Measurements from ENCODE around the gene HCN2. TPM values are rescaled to one million over a fixed set of nuclear protein-coding genes. Genes with fewer than 3 reads are reported as not detected.

HCN2 gene
- polyA plus RNA-seq, 3 donors: 0.09 to 0.29 (median 0.22) TPM

- 74 to 90% (median 82%) methylated on average over 16 to 22 of the region's 22 CpGs for WGBS, 3 donors
- no peak overlapping the region for H3K27ac ChIP-seq (ENCODE audit: low read depth, low read length)
Observed at GRCh38 chr19:567296-567900, 22.3 kb upstream of the HCN2 start.

- H3K27ac ChIP-seq (ENCODE audit: low read depth, low read length): no peak overlapping the region
- 60 to 76% (median 63%) methylated on average over 18 of the region's 25 CpGs for WGBS, 3 donors
Observed at GRCh38 chr19:570251-570686, 19.4 kb upstream of the HCN2 start.

DNA sequence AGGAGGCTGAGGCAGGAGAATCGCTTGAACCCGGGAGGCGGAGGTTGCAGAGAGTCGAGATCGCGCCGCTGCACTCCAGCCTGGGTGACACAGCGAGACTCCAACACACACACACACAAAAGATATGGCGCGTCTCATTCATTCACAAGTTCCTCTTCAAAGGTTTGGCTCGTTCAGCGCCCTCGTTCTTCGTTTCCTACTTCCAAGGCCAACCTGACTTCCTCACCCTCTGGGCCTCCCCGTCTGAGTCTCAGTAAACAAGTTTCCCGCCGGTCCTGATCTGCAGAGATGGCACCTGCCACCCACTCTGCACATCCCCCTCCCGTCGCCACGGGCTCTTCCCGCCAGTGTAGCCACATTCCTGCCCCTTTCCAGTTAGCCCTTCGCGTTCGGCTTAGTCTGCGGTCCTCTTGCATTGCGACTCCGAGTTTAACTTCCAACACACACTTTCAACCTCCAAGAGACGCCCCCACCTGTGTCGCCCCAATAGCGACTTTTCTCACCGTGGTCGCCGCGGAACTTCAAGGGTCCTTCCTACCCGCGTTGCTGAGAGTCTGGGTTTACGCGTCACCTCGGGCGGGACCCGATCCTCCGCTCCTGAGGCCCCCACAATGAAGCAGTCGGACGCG is 18.6 kb upstream of the HCN2 start:
- WGBS, 3 donors: 2 to 4% (median 3%) methylated on average over 43 to 45 of the region's 45 CpGs
- H3K27ac ChIP-seq (ENCODE audit: low read depth, low read length): no peak overlapping the region

- 1 to 2% (median 1%) methylated on average over 14 of the region's 14 CpGs for WGBS, 3 donors
- no peak overlapping the region for H3K27ac ChIP-seq (ENCODE audit: low read depth, low read length)
Observed at GRCh38 chr19:571566-571974, 18.1 kb upstream of the HCN2 start.

DNA sequence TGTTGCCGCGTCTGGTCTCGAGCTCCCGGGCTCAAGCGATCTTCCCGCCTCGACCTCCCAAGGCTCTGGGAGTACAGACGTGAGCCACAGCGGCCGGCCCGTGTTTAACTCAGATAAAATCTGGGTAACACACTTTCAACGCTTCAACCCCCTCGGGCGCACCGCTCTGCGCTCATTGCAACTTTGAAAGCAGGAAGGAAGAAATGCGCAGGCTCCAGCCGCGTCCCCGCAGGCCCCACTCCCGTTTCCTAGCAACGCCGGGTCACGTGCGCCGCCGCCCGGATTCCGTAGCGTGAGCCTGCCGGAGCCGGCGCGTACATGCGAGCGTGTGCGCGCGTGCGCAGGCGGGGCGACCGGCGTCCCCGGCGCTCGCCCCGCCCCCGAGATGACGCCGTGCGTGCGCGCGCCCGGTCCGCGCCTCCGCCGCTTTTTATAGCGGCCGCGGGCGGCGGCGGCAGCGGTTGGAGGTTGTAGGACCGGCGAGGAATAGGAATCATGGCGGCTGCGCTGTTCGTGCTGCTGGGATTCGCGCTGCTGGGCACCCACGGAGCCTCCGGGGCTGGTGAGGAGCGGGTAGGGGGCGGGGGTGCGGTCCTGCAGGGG is 17.4 kb upstream of the HCN2 start, which contains the start of gene BSG:
BSG (plus strand) TSS at position 457 of the 603 bp plus-strand sequence; CDS start at position 496, 39 bp downstream.
- 0% methylated on average over 70 to 79 of the region's 79 CpGs for WGBS, 3 donors
- H3K27ac ChIP-seq (ENCODE audit: low read depth, low read length): no peak within 1 kb of the TSS

DNA sequence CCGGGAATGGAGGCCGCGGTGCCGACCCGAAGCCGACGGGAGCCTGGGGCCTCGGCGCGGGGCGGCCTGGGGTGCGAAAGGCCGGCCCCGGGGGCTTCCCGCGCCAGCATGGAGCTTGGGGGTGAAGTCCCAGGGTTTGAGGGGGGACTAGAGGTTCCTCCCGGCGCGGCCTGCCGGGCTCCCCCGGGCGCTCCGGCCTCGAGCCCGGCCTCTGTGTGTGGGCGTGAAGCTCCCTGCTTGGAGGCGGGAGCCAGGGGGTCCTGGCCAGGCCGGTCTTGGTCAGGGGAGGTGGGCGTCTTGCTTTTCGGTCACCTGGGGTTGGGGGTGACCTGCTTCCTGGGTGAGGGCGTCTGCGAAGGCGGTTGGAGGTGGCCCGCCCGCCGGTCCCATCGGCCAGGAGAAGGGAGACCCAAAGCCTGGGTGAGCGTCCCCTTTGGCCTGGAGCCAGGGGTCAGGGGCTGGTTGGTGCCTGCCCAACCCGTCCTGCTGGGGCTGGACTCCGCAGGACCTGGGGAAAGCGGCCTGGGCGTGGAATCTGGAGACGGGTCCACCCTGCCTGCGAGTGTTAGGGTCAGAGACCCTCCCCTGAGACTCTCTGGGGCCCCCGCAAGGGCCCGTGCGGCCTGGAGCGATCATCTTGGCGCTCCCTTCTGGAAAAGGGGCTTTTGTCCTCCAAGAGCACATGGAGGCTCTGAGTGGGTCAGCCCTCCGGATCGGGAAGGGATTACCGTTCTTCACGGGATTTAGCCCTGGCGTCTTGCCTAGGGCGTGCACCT is 16.8 kb upstream of the HCN2 start:
- no peak overlapping the region for H3K27ac ChIP-seq (ENCODE audit: low read depth, low read length)
- 0 to 1% (median 0%) methylated on average over 51 to 55 of the region's 55 CpGs for WGBS, 3 donors

GRCh38 chr19:573519-573825 is 16.2 kb upstream of the HCN2 start:
- no peak overlapping the region for H3K27ac ChIP-seq (ENCODE audit: low read depth, low read length)
- WGBS, 3 donors: 3 to 4% (median 3%) methylated on average over 15 of the region's 15 CpGs

DNA sequence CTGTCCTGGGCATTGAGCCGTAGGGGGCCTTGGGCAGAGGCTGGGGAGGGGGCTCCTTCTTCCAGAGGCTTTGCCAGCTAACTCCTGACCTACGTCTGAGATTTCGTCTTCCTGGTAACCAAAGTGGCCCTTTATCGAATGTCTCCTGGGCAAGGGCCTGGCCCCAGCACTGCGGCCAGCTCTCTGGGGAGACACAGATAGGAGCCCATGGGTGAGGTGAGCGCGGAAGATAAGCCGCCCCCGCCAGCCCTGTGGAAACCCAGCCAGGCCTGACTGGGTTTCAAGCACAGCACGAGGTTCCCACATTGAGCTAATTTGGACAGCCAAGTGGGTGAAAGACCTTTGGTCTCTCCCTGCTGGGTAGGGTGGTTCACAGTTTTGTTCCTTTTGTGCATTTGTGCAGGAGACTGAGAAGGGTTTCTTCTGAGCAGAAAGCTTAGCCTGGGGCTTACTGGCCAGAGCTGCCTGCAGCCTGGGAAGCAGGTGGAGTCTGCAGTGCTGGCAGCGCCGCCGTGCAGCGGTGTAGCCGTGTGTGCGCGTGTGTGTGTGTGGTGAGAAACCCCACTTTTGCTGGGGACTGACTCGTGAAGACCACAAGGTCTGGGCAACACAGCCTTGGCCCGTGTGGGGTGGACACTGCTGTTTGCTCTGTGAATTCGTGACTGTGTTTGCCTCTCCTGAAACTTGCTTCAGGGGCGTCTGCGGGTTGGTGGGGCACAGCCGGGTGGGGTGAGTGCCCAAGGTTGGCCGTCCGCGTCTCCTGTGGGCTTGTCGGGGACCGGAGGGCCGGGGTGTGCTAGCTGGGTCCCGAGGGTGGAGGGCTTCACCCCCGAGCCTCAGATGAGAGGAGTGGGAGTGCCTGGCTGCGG is 14.8 kb upstream of the HCN2 start:
- WGBS, 3 donors: 17 to 50% (median 43%) methylated on average over 32 of the region's 32 CpGs
- H3K27ac ChIP-seq (ENCODE audit: low read depth, low read length): no peak overlapping the region

- 39 to 64% (median 55%) methylated on average over 37 to 38 of the region's 38 CpGs for WGBS, 3 donors
- no peak overlapping the region for H3K27ac ChIP-seq (ENCODE audit: low read depth, low read length)
Observed at GRCh38 chr19:575527-576506, 13.9 kb upstream of the HCN2 start.

GRCh38 chr19:576768-577438 is 12.8 kb upstream of the HCN2 start:
- no peak overlapping the region for H3K27ac ChIP-seq (ENCODE audit: low read depth, low read length)

GRCh38 chr19:577439-578392 is 12.0 kb upstream of the HCN2 start:
- H3K27ac ChIP-seq (ENCODE audit: low read depth, low read length): no peak overlapping the region
- 90 to 92% (median 90%) methylated on average over 53 to 66 of the region's 66 CpGs for WGBS, 3 donors

More at GRCh38 chr19:576768-577438, 12.8 kb upstream of the HCN2 start:
- 79 to 82% (median 81%) methylated on average over 28 of the region's 28 CpGs for WGBS, 3 donors

DNA sequence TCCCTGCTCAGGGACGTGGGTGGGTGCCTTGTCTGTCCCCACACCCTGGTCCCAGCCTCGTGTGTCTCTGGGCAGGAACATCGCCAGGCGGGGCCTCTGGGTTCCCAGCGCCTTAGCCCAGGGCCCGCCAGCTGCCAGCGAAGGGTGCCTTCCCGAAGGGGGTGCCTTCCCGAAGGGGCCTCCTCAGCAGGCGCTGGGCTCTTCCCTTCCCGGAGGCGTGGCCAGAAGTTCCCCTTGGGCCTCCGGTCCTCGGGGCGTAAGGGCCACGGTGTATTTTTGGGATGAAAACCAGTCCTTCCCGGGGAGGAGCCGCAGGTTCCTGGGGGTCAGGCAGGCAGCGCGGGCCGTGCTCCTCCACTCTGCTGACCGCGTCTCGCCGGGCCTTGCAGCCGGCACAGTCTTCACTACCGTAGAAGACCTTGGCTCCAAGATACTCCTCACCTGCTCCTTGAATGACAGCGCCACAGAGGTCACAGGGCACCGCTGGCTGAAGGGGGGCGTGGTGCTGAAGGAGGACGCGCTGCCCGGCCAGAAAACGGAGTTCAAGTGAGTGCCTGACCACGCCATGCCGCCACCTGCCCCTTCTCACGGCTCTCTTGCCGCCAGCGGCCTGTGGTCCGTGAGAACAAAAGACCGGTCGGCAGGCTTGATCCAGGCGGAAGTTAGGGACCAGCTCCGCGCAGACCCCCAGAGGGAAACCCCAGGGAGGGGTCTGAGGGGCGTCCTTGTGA is 10.4 kb upstream of the HCN2 start:
- WGBS, 3 donors: 86 to 92% (median 86%) methylated on average over 46 of the region's 46 CpGs
- H3K27ac ChIP-seq (ENCODE audit: low read depth, low read length): no peak overlapping the region

DNA sequence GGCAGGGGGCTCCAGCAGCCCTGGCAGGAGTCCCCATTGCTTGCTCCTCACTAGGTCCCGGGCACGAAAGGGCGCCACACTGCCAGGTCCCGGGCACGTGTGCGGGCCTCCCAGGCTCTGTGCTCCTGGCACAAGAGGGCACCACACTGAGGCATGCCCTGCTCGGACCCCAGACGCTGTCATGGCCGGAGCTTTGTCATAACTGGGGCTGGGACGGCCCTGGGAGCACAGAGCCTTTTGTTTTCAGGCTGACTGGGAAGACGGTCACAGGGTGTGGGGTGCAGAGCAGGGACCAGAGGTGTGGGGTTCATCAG is 9.9 kb upstream of the HCN2 start:
- 83 to 91% (median 88%) methylated on average over 11 of the region's 11 CpGs for WGBS, 3 donors
- no peak overlapping the region for H3K27ac ChIP-seq (ENCODE audit: low read depth, low read length)

GRCh38 chr19:580274-580835 is 9.3 kb upstream of the HCN2 start:
- WGBS, 3 donors: 90 to 92% (median 91%) methylated on average over 21 to 22 of the region's 22 CpGs
- H3K27ac ChIP-seq (ENCODE audit: low read depth, low read length): no peak overlapping the region
